NCI-H2081 treated with DMSO at 0.1 percent for 48 hours (cell line): ENCODE results near the gene MSI2.
"Not testable (repeated sequence)": the region's sequence is repeated elsewhere in the genome, so short reads cannot be mapped to it uniquely, and the experiment has no call there.

ENCODE experiments used
- DNase-seq: peaks from one replicate; lab custom pipeline; 2025; lab: John Stamatoyannopoulos, UW

MSI2 gene

GRCh38 chr17:57292091-57292490, 35.8 kb downstream of the MSI2 start:
- no peak for DNase-seq

DNA sequence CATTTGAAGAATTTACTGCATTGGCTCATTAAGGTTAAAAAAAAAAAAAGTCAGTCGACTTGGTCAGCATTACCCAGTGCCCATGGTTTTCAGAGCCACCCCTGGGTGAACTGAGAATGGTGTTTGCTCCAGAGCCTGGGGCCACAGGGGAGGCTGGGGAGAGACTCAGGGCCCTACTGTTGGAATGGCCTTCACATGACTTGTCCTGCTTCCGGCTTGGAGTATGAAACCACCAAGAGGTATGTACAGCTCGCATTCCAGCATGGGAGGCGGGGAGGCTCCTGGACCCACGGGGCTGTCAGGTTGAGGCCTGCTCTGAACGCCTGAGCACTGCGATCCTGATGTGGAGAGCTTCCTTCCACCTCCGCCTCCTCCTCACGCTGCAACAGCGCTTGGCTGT, 36.8 kb downstream of the MSI2 start:
- DNase-seq: no peak

- DNase-seq: peak; percentile 49
Measured at GRCh38 chr17:57294101-57294500, 37.8 kb downstream of the MSI2 start.

GRCh38 chr17:57294629-57295501, 38.5 kb downstream of the MSI2 start:
- peak; percentile 81 for DNase-seq

GRCh38 chr17:57295526-57296023, 39.3 kb downstream of the MSI2 start:
- peak; percentile 26 for DNase-seq

- DNase-seq: peak; percentile 24
Measured at GRCh38 chr17:57296231-57296630, 39.9 kb downstream of the MSI2 start.

DNA sequence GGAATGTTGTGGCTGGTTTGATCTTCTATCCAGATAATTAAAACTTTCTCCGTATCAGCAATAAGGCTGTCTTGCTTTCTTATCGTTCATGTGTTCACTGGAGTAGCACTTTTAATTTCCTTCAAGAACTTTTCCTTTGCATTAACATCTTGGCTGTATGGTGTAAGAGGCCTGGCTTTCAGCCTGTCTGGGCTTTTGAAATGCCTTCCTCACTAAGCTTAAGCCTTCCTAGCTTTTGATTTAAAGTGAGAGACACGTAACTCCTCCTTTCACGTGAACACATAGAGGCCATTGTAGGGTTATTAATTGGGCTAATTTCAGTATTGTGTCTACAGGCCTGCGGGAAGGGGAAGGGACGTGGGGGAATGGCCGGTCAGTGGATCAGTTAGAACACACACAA, 42.9 kb downstream of the MSI2 start:
- no peak for DNase-seq

GRCh38 chr17:57300592-57300991, 44.3 kb downstream of the MSI2 start:
- not testable (repeated sequence) for DNase-seq

- no peak for DNase-seq
Measured at GRCh38 chr17:57302690-57303465, 46.6 kb downstream of the MSI2 start.

- DNase-seq: no peak
Measured at GRCh38 chr17:57305144-57305728, 48.9 kb downstream of the MSI2 start.

GRCh38 chr17:57305908-57306504, 49.7 kb downstream of the MSI2 start:
- DNase-seq: no peak

DNA sequence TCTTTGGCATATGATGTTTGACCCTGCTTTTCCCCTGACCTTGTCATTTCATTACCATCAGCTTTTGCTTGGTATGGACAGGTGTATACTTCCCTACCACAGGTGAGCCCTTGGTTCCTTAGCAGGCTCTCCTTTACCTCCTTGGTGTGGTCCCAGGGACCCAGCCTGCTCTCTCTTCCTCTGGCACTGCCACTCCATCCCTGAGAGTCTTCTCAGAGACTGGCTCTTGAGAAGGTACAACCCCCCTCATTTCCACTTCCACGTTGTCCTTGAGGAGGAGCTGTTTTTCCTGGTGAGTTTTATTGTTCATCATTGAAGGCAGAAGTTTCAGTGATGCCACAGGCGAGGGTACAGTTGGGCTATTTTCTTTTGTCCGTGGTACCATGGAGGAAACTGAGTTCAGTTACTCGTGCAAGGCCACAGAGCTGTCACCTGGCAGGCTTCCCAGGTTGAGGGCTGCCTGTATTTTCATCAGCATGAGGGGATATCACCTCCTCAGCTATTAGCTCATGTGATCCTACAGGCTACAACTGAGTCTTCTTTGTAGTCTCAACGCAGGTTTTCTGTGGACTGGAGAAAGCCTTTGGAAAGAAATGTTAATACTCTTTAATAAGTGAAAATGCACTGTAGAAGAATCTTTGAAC, 52.3 kb downstream of the MSI2 start:
- DNase-seq: no peak

DNA sequence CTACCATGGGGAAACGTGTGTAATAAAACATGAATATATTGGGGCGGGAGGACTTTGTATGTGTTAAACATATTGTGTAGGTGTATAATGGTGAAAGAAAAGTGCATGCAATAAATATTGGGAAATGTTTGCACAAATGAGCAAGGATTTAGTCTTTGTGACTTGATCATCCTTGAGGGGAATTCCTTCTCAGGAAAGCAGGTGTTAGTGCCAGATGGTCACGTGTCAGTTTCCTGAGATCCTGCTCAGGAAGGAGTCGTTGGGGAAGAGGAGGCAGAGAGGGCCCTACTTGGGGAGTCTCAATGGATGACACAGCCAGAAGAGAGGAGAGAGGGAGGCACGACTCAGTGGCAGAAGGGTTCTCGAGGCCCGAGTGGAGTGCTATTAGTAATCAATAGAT, 53.2 kb downstream of the MSI2 start:
- DNase-seq: no peak

- no peak for DNase-seq
Measured at GRCh38 chr17:57311281-57312216, 55.2 kb downstream of the MSI2 start.

- DNase-seq: no peak
Measured at GRCh38 chr17:57312242-57312641, 55.9 kb downstream of the MSI2 start.

DNA sequence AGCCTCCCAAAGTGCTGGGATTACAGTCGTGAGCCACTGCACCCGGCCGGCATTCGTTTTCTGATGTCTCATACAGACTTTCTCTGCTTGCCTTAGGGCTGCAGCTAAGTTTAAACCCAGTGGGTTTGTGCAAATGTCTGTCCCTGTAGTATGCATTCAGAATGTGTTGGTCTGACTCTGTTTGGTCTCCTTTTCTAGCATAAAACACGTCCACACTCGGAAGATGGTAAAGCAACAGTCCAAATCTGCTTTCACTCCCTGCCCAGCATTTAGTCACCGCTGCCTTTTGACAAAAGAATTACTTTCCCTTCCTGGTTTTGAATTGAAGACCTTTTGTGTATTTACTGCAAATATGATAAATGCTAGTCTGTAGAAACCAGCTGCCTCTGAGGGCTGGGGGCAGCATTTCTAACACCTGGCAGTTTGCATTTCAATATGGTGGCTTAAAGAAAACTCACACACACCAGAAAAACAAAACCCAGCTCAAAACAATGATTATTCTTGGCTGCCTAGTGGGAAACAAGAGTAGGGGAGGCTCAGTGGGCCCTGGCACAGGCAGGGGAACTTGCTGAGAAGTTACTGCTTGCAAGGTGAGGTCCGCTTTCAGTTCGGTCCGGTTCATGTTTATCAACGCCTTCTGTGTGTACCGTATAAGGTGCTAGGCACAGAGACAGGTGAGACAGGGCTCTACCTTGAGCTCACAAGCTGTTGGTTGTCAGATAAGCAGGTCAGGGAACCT, 56.9 kb downstream of the MSI2 start:
- DNase-seq: peak; percentile 81

DNA sequence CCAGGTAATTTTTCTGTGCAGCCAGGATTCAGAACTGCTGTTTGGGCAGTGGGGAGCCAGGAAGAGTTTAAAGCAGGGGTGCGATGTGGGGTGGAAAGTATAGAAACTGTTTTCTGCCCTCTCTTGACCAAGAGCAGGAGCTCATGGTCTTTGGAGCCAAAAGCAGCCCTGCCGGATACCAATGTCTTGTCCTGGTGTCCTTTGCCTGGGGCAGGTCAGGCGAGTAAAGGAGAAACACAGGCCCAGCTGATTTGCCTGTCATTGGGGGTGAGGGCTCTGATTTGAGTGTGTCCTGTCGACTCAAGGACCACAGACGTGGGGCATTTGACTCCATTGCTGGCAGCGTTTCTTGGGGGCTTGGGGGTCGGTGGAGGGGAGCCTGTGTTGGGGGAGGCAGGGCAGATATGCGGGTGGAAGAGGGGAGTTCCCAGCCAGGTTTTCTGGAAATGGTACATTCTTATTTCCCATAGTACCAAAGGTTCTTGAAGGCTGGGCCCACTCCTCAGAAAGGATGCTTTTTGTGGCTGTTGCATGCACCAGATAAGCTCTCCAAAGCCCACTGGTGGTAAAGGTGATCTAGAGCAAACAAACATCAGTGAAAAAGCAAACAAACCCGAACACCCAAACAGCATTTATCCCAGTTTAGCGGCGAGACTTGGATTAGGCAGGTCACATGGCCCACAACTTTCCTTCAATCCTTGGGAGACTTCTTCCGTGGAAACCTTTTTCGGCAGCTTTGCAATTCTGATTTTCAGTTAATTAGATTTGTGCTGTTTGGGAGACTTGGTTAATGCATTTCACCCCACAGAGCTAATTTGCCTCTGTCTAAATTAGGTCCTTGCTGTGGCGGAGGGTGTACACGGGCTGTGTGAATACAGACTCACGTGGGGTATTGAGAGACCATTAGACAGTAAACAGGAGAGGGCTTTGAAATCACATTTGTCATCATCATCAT, 59.0 kb downstream of the MSI2 start:
- no peak for DNase-seq

DNA sequence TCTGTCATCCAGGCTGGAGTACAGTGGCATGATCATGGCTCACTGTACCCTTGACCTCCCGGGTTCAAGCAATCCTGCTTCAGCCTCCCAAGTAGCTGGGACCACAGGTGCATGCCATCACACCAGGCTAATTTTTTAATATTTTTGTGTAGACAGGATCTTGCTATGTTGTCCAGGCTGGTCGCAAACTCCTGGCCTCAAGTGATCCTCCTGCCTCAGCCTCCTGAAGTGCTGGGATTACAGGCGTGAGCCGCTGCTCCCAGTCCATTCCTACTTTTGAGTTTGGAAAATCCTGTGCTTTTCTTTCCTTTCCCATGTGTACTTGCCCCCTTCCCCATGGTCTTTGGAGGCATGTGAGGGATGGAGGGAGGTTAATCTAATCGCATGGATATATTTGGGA, 60.0 kb downstream of the MSI2 start:
- DNase-seq: no peak

DNA sequence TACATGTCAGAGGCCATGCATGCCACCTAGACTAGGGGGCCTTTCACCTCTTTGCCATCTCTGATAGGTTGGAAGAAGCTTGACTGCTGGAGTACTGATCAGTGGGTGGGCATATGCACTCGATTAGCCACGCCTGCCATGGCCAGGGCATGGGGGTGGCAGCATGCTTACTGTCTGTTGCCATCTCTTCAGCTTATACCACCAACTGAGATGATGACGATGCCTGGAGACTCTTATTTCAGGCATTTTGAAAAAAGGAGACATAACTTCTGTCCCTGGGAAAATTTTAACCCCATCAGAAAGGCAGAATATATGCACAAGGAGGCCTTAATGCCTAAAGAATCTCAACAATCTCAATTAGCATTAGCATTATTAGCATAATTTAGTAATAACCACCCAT, 60.8 kb downstream of the MSI2 start:
- DNase-seq: no peak
